Inflammatory macrophage treated with lipopolysaccharide for 1 hour (primary cell): ENCODE measurements around the gene OGDHL.
A peak's percentile ranks its signal among the peaks of the same experiment; 100 is the strongest.
"Not testable (repeated sequence)": the region's sequence is repeated elsewhere in the genome, so short reads cannot be mapped to it uniquely, and the experiment has no call there.

Experiments used
- DNase-seq, 2 donors: peaks; one replicate each; pipeline ENCODE4 v3.0.0-alpha.2; 2020 to 2022

OGDHL gene

GRCh38 chr10:49761789-49762565 is at the start of gene OGDHL:
Gene OGDHL (minus strand): TSS chr10:49762323. CDS start chr10:49758592, 3,731 bp downstream.
- peak; percentile 5 to 41 for DNase-seq

DNA sequence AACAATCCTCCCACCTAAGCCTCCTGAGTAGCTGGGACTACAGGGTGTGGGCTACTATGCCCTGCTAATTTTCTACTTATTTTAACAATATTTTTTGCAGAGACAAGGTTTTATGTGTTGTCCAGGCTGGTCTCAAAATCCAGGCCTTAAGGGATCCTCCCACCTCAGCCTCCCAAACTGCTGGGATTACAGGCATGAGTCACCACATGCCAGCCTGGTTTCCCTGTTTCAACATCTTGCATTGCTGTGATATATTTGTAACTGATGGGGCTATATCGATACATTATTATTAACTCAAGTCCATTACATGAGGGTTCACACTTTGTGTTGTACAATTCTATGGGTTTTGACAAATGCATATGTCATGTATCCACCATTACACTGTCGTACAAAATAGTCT is 41.9 kb upstream of the OGDHL start:
- DNase-seq: no peak

- DNase-seq: no peak
These were observed 36.2 kb upstream of the OGDHL start for GRCh38 chr10:49798275-49798674.

DNA sequence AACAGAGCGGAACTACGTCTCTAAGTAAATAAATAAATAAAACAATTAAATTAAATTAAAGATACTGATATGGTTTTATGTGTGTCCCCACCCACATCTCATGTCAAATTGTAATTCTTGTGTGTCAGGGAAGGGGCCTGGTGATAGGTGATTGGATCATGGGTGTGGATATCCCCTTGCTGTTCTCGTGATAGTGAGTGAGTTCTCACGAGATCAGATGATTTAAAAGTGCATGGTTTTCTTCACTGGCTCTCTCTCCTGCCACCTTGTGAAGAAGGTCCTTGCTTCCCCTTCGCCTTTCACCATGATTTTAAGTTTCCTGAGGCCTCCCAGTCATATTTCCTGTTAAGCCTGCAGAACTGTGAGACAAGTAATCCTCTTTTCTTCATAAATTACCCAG is 29.0 kb upstream of the OGDHL start:
- DNase-seq: no peak

- DNase-seq: no peak
These were observed 22.6 kb upstream of the OGDHL start for GRCh38 chr10:49784681-49785080.

GRCh38 chr10:49783645-49784044 is 21.5 kb upstream of the OGDHL start:
- no peak for DNase-seq

GRCh38 chr10:49781247-49781646 is 19.1 kb upstream of the OGDHL start:
- no peak for DNase-seq

GRCh38 chr10:49778197-49778596 is 16.1 kb upstream of the OGDHL start:
- DNase-seq: no peak

GRCh38 chr10:49776851-49777250 is 14.7 kb upstream of the OGDHL start:
- DNase-seq: no peak

DNA sequence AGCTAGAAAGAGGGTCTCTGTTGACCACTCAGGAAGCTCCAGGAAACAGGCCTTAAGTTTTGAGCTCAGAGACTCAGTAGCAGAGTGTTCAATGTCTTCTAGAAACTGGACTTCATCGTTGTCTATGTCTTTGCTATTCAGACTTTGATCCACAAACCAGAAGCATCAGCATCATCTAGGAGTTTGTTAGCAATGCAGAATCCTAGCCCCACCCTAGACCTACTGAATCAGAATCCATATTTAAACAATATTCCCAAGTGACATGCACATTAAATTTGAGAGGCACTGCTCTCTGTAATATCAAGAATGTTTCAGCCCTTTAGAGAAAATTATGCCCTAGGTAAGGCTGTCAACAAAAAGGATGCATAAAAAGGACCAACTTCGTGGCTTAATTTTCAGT is 12.9 kb upstream of the OGDHL start:
- DNase-seq: no peak

- DNase-seq: not testable (repeated sequence)
These were observed 10.8 kb upstream of the OGDHL start for GRCh38 chr10:49772944-49773343.

- DNase-seq: not testable (repeated sequence)
These were observed 8.9 kb upstream of the OGDHL start for GRCh38 chr10:49771046-49771445.

GRCh38 chr10:49769692-49770091 is 7.6 kb upstream of the OGDHL start:
- no peak for DNase-seq

- DNase-seq: no peak
These were observed 6.6 kb upstream of the OGDHL start for GRCh38 chr10:49768731-49769130.

DNA sequence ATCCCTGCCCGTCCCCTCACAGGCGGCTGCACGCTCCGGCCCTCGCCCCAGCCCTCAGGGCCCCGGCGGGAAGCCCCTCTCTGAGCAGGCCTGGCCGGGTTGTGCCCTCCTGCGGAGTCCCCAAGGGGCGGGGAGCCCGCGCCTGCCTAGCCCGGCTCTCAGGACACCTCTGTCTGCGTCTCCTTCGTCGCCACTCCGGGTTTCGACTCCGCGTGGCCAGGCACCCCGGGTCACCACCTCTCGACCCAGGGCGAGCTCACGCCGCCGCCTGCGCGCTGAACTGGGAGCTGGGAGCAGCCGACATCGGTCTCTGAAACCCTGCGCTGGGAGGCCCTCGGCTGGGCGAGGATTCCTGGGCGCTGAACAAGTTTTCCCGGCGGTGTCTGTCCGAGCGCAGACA is 6.2 kb upstream of the OGDHL start:
- DNase-seq: no peak

DNA sequence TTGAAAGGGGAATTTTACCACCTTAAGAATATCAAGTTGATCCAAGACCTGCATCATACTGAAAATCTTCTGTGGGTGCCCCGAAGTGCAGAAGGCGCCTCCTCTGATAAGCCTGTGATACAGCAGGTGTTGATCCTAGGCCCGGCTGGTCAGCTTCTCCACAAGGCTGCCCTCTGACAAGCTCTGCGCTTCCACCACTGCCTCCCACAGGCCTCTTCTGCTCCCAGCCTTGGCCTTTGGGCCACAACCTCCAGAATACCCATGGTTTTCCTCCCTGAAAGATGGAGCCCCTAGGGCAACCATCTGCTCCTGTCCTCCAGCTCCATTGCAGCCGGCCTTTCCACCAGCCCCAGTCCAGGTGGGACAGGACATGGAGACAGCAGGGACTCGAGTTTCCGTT is 5.6 kb upstream of the OGDHL start:
- DNase-seq: no peak

- no peak for DNase-seq
These were observed 4.4 kb upstream of the OGDHL start for GRCh38 chr10:49766484-49766883.

DNA sequence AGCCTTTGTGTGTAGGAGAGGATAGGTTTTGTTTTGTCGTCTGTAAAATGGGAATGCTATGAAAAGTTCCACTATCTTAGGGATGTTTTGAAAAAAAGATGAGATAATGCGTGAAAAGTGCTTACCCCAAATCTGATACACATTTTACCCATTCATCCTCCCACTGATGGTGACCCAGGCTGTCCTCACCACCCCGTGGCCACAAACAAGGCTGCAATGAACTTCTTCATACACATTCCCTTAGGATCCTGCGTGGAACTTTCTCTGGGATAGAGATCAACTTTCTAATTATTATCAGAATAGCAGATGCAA is 399 bp upstream of the OGDHL start:
- no peak for DNase-seq

GRCh38 chr10:49761201-49761788 is 828 bp downstream of the OGDHL start:
- no peak for DNase-seq

DNA sequence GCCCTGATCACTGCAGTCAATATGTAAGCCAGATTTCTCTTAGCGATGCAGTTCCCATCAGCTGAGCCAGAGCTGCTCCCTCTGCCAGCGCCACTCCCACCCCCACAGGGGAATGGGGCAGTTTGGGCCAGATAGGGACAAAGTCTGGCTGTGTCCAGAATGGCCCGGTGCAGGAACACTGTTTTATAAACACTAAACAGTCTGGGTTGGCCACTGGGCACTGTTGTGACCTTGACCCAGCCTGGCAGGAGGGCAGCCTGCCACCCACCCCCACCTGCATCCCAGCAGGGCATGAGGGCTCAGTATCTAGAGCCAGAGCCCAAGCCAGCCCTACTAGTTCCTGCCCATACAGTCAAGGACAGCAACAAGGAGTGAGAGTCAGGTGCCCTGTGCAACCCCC is 1.3 kb downstream of the OGDHL start:
- no peak for DNase-seq

GRCh38 chr10:49759787-49760551 is 2.2 kb downstream of the OGDHL start:
- no peak for DNase-seq

- DNase-seq: no peak
These were observed 3.7 kb downstream of the OGDHL start for GRCh38 chr10:49758249-49758930.

DNA sequence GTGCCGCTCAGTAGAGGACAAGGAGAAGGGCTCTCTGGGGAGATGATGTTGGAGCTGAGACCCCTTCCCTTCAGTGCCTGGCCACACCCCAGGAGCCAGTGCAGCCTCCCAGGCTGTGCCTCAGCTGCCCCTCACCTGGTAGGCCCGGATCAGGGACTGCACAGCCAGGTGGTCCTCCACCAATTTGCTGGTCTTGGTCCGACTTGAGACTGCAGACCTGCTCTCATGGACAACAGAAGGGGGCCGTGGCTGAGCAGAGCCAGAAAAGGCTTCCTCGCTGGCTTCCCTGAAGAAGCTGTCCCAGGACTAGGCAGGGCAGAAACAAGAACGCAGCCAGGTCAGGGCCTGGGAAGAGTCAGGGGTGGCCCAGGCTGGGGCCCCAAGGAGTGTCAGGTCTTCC is 5.5 kb downstream of the OGDHL start:
- no peak for DNase-seq

GRCh38 chr10:49756031-49756430 is 6.1 kb downstream of the OGDHL start:
- no peak for DNase-seq
